Stimulated activated CD4-positive, alpha-beta T cell treated with anti-CD3 and anti-CD28 coated beads, Interleukin-4, amount 100 ng/mL, for 4 hours (primary cell): Measurements from ENCODE around the gene ABCA3.
"Not testable (repeated sequence)": the region's sequence is repeated elsewhere in the genome, so short reads cannot be mapped to it uniquely, and the experiment has no call there.

Experiments used
- DNase-seq, 2 experiments: peaks; one replicate each; pipeline ENCODE4 v3.0.0-alpha.2; 2020

The ABCA3 gene

GRCh38 chr16:2340564-2341455 lies at the start of gene ABCA3:
ABCA3 (minus strand) TSS chr16:2340728; CDS start chr16:2326466, 14,262 bp downstream.
- DNase-seq, result peak; percentile 92 to 96

DNA sequence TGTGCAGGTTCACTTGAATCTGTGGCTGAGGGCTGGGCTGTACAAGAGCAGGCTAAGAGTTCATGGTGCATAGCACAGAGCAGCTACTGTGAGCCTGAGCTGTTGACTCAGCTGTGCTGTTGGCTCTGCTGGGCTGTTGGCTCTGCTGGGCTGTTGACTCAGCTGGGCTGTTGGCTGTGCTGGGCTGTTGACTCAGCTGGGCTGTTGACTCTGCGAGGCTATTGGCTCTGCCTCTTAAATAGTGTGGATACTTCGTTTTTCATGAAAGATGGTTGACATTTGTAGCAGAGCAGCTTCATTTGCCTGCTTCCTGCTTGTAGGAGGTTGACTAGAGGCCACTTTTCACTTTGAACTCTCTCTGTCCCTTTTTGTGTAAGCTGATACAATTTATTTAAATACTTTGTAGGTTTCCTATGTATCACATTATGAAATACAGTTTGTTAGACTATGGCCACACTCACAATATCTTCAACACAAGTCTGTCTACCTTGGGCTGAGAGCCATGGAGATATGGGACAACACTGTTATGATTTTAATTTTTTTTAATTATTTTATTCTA lies 48.4 kb upstream of the ABCA3 start:
- DNase-seq, result no peak

DNA sequence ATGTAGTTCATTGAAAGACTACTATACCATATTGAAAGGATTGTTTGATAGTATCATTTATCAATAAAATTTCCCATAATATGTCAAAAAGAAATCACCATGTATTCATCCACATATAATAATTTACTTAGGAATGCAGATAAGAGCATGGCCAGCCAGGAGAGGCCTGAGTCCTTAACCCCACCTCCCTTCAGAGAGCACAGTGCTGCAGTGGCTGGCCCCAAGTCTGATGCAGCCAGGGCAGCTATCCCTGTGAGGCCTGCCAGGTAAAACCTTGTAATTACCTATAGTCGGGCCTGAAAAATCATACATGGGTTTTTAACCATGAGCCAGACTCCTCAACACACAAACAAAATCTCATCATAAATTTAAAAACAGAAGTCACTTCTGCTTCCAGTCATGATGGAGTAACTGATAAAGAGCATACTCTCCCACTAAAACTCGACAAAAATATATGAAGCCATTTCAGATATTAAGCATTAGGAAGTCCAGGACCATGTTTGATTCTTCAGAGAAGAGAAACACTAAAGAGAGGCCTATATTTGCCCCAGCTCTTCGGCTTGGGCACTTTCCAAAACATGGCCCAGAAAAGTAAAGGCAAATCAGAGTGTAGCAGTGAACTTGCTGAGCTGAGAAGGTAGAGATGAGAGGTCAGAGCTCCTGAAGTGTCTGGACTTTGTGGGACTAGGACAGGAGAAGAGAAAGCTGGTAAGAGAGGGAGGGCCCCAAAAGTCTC lies 47.8 kb upstream of the ABCA3 start:
- DNase-seq, result no peak

- DNase-seq, result no peak
Measured at GRCh38 chr16:2386990-2387389, 46.5 kb upstream of the ABCA3 start.

DNA sequence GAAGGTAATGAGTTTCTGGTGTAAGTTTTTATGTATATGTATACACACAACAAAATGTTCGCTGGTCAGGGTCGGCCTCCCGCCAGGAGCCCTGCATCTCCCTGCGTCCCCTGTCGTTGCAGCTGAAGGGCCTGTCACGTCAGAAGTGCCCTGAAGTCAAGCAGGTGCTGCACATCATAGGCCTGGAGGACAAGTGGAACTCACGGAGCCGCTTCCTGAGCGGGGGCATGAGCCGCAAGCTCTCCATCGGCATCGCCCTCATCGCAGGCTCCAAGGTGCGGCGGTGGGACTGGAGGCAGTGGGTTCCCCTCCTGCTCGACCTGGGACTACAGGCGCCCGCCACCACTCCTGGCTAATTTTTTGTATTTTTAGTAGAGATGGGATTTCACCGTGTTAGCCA lies 45.5 kb upstream of the ABCA3 start:
- not testable (repeated sequence) for DNase-seq

GRCh38 chr16:2385190-2385836 lies 44.8 kb upstream of the ABCA3 start:
- DNase-seq, result no peak

- no peak for DNase-seq
Measured at GRCh38 chr16:2384426-2384825, 43.9 kb upstream of the ABCA3 start.

GRCh38 chr16:2383501-2383900 lies 43.0 kb upstream of the ABCA3 start:
- no peak for DNase-seq

GRCh38 chr16:2374644-2375043 lies 34.1 kb upstream of the ABCA3 start:
- DNase-seq, result no peak

DNA sequence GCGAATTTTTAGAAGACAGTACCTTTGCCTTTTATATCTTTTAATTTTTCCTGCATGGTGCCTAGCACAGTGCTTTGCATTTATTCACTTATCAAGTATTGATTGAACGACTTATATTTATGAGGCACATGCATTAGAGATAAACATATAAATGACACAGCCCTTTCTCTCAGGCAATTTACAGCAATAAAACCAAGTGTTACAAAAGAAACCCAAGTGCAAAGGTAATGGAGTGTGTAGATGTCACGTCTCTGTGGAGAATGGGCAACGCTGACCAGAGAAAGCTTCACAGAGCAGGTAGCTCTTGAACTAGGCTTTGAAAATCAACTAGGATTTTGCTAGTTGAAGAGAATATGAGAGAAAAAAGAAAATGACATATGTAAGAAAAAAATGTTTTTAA lies 32.6 kb upstream of the ABCA3 start:
- DNase-seq, result no peak

- no peak for DNase-seq
Measured at GRCh38 chr16:2372684-2373083, 32.2 kb upstream of the ABCA3 start.

DNA sequence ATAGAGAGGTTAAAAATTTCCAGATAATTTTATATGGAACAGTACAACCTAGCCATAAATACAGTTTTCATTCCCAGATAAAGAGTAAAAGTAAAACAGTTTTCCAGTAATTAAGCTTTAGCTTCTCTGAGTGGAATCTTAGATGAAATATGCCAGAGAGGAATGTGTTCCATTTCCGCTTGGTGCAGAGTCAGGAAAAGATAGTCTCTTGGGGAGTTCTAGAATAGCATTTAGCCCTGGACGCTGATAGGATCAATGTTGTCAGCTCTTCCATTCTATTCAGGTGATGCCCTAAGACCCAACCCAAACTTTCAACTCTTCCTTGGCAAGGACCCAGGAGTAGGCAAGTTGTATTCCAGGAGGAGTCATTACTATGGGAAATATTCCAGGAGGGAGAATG lies 30.9 kb upstream of the ABCA3 start:
- DNase-seq, result no peak

GRCh38 chr16:2370721-2371120 lies 30.2 kb upstream of the ABCA3 start:
- no peak for DNase-seq

DNA sequence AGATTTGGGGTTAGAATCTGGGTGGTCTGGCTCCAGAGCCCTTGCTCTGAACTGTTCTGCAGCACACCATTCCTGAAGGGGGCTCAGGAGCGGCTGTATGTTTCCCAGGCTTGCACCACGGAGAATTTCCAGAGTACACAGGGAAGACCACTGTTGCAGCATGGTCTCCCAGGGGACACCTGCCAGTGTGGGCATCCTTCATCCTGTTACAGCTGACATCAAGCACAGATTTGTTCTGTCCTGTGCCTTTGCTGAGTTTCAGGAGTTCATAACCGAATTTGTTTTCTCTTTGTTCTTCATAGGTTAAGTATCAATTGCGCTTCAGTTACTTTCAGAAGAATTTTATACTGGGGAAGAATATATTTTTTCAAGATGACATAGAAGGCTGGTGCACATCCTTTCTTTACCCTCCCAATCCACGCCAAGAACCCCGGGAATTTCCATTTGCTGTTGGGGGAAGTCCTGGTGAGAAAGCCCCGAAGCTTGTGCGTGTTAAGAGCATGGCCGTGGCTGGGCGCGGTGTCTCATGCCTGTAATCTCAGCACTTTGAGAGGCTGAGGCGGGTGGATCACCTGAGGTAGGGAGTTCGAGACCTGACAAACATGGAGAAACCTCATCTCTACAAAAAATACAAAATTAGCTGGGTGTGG lies 26.3 kb upstream of the ABCA3 start:
- no peak for DNase-seq

GRCh38 chr16:2365397-2366294 lies 25.1 kb upstream of the ABCA3 start:
- no peak for DNase-seq

- no peak for DNase-seq
Measured at GRCh38 chr16:2364638-2365210, 24.2 kb upstream of the ABCA3 start.

GRCh38 chr16:2362218-2362617 lies 21.7 kb upstream of the ABCA3 start:
- no peak for DNase-seq

DNA sequence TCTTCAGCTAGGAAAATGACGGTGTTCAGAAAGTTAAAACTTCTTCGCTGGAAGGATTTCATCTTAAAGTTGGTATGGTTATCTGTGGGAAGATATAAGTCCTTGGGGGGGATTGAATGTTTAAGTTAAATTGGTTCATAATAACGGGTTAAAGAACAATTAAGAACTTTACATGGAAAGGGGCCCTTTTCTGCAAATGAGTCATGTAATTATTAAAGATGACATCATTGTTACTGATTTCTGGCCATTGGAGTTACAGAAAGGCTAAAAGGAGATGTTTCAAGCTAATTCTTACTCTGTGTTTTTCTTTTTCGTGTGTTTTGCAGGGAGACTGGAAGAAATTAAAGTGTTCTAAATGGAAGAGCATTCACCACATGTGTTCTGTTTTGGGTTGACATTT lies 20.6 kb upstream of the ABCA3 start:
- DNase-seq, result no peak

GRCh38 chr16:2359919-2360318 lies 19.4 kb upstream of the ABCA3 start:
- no peak for DNase-seq

DNA sequence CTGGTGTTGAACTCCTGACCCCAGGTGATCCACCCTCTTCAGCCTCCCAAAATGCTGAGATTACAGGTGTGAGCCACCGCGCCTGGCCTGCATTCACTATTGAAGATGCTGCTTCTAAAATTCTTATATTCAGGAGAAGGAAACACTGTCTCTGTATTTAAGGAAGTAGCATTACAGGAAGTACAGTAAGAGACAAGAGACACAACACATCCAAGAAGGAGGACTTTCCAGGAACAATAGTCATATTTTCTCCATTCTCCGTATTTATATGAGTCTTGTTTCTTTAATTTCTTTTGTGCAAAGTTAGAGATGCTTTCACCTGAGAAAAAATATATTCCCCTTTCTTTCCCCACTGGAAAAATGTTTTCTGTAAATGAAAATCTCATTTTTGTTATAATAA lies 18.3 kb upstream of the ABCA3 start:
- no peak for DNase-seq

- no peak for DNase-seq
Measured at GRCh38 chr16:2357331-2357730, 16.8 kb upstream of the ABCA3 start.
